ENCODE measurements around the gene ASPSCR1.

ASPSCR1 gene

GRCh38 chr17:81999976-82000802 is 22.8 kb downstream of the ASPSCR1 start:
- DNase-seq = no peak

DNA sequence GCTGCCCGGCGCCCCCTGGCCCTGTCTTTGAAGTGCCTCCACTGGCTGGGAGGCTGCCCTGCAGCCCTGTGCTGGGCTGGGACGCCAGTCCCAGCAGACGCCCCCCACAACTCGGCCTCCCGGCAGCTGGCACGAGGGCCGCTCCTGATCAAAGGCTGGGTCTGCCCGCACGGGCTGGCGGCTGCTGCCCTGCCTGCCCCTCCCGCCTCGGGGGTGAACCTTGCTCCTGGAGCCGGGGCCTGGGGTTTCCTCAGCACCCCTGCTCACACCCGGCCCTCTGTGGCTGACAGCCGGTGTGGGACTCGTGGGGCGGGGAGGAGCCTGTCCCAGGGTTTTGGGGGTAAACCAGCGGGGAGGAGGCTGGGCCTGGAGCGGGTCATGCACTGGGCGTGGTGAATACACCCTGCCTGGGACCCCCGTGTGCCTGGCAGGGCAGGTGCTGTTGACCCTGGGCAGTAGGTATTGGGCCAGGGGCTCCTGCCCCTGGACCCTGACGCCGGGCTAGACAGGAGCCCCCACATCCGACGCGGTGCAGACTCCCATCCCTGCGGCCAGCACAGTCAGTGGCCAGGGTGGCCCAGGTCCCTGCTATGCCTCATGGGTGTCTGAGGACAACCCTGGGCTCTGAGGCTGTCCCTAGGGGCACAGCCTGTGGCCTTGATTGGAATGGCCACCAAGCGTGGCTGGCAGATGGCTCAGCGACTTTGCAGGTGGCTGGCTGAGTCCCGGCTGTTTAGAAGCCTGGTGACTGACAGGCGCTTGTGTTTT is 23.6 kb downstream of the ASPSCR1 start:
- peak; percentile 96 to 97 for DNase-seq

DNA sequence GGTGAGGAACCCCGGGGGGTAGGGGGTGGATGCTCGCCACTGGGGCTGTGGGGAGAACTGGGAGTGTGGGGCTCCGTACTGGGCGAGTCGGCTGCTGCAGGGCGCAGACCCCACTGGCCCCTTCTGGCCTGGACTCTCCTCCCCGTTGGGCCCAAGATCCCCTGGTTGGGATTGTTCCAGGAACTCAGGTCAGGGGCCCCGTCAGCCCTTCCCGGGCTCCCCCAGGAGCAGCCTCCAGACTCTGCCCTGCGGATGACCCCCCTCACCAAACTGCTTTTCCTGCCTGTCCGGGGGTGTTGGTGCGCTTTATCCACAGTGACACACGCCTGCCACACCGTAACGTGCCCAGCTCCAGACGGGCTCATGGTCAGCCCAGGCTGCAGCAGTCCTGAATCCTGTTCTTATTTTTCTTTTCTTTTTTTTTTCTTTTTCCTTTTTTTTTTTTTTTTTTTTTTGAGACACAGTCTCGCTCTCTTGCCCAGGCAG is 24.2 kb downstream of the ASPSCR1 start:
- no peak for DNase-seq

DNA sequence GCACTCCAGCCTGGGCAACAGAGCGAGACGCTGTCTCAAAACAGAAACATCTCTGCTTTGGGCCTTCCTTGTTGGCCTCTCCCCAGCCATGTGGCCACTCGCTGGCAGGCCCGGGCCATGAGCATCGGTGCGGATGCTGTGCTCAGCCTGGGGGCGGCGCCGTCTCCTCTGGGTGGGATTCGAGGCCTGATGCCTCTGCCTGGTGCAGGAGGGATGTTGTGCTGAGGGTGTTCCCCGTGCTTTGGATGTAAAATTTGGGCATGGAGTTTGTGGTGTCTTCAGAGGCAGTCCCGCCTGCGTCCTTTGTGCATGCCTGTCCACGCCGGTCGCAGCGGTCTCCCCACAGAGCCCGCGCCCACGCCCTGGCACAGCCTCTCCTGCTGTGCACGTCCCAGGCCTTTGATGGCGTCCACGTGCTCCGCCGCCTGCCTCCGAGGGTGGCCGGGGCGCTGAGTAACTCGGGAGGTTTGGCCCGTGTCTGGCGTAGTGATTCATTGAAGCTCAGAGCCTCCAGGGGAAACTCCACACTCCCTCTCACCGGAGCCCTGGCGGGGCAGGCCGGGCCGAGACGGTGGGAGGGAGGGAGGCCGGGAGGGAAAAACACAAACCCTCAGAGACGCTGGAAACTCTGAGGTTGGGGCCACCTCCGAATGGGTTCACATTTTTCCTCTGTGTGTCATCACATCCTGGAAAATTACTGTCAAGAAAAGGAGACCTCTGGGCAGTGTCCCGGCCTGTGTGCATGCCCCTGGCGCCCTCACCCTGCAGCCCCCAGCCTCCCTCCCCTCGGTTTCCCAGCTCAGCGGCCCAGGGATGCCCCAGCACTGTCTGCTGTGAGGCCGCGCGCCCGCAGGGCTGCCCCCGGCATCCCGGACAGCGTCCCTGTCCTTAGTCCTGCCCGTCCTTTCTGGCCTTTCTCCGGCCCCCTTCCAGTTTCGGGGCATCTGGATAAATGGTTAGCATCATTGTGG is 26.3 kb downstream of the ASPSCR1 start:
- no peak for DNase-seq

DNA sequence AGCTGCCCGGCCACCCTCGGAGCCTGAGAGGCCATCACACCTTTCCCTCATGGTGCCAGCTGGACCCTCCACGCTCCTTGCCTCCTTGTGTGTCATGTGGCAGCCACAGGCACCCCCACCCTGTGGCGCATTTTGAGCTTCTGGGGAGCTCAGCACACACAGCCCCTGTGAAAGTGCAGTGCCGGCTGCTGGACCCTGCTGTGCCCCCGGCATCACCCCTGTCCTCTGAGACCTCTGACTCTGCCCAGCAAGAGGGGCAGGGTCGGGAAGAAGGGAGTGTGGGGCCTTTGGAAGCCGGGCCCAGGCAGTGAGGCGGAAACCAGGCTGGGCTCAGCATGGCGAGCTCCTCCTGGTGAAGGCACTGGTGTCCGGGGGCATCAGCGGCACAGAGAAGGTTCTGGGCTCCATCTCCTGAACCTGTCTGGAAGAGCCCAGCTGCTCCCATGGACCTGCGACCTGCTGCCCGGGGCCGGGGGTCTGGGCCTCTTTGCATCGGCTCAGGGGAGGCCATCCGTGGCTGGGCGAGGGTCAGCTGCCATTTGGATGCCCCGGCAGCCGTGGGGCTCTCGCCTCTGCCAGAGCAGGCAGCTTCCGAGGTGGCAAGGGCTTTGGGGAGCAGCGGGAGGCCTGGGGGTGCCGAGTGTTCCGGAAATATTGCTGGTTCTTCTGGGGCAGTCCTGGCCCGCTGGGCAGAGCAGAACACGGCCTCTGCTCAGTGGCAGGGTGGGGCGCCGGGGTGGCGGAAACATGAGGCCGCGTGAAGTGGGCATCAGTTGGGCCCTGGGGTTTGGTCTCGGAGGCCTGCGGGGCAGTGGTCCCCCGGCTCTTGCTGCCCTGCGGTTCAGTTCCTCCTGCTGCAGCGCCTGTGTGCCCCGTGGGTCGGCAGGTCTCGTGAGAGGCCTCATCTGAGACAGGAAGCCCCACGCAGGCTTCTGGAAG is 27.4 kb downstream of the ASPSCR1 start:
- DNase-seq = no peak

DNA sequence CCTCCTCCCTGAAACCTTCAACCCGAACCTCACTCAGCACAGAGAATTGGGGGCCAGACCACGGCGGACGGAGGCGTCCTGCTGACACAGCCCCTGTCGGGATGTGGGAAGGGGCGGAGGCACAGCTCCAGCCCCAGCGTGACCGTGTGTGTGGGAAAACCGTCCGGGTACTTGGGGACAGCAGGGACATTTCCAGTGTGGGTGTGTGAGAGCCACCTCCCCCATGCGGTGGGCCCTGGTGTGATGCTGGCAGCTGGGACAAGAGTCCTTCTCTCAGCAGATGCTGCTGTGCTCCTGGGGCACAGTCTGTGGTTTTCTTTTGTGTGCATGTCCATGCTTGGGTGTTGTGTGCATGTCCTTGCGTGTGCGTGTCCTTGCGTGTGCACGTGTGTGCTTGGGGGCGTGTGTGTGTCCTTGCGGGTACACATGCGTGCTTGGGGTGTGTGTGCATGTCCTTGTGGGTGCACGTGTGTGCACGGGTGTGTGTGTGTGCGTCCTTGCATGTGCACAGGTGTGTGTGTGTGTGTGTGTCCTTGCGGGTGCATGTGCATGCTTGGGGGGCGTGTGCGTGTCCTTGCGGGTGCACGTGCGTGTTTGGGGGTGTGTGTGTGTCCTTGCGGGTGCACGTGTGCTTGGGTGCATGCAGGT is 28.4 kb downstream of the ASPSCR1 start:
- DNase-seq = peak in 1 of 2 experiments; percentile 59

DNA sequence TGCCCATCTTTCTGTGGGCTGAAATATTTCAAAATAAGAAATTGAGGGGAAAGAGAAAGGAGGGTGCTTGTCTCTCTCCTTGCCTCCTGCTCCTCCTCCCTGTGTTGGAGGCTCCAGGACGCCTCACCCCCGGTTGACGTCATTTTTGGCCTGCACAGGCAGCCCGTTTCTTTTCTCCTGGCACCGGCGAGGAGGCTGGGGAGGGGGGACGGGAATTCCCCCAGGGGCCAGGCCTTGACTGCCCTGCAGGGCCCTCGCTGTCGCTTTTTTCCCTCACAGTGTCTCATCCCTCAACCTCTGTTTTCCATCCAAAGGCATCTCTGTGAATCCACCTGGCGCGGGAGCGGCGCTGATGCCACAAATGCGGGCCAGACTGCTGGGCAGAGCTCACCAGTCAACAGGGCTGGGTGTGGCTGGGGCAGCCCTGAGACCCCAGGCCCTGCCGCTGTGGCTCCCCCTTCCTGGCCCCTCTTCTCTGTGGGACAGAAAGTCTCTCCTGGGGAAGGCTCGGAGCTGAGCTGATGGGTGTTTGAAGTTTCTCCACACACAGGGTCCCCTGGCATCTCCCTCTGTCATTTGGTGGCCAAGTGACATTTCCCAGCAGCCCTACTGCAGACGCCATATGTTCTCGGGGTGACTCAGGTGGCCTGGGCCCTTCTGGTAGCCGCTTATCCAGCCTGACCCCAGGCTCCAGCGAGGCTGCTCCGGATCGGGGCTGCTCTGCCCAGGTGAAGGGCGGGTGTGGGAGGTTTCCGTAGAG is 29.2 kb downstream of the ASPSCR1 start:
- no peak for DNase-seq

DNA sequence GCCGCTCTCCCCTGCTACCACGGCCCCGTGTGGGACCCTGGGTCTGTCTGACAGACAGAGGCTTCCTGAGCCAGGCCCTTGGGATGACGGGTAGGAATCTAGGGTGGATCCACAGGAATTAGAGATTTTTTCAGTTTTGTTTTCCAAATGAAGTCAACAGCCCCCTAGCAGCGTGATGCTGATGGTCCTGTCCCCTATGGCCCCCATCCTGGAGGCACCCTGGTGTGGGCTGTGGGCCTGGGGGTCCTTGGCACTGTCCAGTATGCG is 29.7 kb downstream of the ASPSCR1 start:
- no peak for DNase-seq

- no peak for DNase-seq
Measured at GRCh38 chr17:82007495-82008257, 30.2 kb downstream of the ASPSCR1 start.

DNA sequence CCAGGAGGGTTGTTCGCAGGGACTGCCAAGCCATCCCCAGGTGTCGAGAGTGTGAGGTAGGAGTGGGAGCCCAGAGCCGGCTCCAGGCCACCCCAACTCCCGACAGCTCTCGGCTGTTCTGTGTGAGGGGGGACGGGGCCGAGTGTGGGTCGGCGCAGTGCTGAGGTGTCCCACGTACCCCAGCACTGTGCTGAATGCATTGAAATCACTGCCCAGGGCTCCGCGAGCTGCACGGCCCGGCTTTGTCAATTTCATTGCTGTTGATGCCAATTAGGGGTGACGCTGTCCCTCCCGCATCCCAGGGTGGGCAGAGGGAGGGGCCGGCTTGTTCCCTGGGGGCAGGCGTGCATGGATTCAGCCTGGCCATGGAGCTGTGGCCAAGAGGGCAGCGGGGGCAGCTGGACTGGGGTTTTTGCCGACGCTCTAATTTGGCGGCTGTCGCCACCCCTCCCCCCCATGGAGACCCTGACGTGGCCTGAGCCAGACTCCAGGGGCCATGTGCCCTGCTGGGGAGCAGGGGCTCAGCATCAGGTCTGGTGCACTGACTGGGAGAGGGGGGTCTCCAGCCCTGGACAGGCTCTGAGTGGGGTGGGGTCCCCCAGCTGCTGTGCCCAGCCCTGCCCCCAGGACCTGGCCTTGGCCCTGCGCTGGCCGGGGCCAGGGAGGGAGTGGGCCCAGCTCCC is 31.0 kb downstream of the ASPSCR1 start:
- DNase-seq = no peak

GRCh38 chr17:82008941-82009405 is 31.5 kb downstream of the ASPSCR1 start:
- DNase-seq = no peak

- DNase-seq = no peak
Measured at GRCh38 chr17:82009413-82009812, 32.0 kb downstream of the ASPSCR1 start.

- no peak for DNase-seq
Measured at GRCh38 chr17:82010575-82011525, 33.4 kb downstream of the ASPSCR1 start.

DNA sequence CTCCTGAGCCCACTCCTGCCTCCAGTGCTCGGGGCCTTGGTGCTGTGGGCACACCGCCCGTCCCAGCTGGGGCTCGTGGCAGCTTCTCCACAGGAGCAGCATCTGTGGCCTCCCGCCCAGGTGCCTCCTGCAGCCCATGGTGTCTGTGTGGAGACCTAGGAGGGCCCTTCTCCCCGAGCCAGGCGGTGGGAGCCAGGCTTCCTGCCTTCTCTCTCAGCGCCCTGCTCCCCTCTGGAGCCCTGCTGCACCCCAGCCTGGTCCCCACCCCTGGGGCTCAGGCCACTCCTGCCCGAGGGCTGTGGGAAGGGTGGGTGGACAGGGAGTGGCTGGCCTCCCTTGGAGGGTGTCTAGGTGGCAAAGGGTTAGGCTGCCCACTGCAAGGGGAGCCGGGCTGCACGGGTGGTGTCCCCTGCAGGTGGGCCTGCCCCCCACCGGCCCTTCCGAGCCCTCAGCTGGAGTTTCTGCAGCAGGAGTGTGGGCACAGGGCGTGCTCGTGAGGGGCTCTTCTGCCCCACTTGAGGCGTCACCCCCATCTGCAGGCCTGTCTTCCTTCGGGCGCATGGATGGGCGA is 34.3 kb downstream of the ASPSCR1 start:
- DNase-seq = no peak

DNA sequence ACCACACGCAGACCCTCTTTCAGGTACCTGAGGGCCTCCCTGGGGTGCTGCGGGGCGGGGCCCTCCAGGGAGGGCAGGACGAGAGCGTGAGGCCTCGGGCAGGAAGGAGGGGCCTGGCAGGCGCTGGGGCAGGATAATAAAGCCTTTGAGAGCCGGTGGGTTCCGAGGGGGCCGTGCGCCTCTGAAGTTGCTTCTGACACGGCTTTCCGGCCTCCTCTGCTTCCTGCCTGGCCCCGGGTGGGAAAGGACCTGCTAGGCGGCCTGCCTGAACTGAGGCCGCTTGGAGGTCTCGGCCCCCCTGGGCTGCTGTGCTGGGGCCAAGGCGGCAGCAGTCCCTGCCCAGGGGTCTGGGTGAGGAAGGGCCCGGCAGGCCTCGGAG is 34.8 kb downstream of the ASPSCR1 start:
- no peak for DNase-seq

DNA sequence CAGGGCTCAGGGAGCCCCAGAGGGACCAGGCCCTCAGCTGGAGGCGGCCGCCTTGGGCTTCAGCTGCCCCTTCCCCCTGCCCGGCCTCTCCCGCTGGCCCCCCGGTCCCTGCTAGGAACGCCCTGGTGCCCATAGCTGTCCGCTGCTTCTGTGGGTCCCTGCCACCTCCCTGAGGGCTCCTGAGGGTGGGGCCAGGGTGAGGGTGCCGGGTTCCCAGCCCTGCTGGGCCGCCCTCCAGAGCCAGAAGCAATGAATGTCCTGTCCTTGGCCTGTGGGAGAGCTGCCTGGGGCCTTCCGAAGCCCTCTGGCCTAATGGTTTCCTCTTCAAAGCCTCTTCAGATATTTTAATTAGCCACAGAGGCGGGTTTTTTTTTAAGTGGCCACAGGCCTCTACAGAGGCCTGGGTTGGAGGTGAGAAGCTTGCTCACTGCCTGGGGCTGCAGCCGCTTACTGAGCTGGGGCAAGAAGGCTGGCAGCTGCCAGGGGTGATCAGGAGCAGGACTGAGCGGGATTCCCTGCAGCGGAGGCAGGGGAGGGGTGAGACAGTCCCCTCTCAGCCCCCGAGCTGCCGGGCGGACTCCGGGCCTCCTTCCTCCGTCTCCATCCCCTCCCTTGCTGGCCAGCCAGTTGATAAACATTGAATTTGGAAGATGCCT is 35.3 kb downstream of the ASPSCR1 start:
- DNase-seq = peak; percentile 37 to 46

DNA sequence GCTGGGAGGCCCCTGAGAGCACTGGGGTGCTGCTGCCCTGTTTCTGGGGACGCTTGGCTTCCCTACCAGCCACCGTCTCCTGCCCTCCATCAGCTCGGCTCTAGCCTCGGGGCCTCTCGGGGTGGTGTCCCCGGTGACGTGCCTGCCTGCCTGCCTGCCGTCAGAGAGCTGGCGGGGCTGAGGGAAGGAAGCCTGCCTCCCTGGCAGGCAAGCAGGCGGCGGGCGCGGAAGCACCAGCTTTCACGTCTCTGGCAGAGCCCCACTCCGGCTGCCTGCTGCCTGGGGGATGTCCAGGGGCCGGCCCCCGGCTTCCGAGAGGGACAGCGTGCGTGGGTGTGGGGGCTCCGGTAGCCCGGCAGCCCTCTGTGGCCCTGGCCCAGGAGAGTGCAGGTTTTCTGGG is 35.9 kb downstream of the ASPSCR1 start:
- no peak for DNase-seq
